Ishikawa (cell line): ENCODE measurements around the gene MOGAT2.

Experiments used
- CEBPB ChIP-seq: IDR thresholded peaks from 2 replicates; pipeline ENCODE4 v1.6.1; 2012
- CREB1 ChIP-seq: IDR thresholded peaks from 2 replicates; pipeline ENCODE4 v1.6.1; 2012; ENCODE audit warnings: low read depth
- EGR1 ChIP-seq: IDR thresholded peaks from 2 replicates; pipeline ENCODE4 v1.6.1; 2012
- EP300 ChIP-seq: IDR thresholded peaks from 2 replicates; pipeline ENCODE4 v1.6.1; 2012; ENCODE audit warnings: borderline replicate concordance
- FOXM1 ChIP-seq: IDR thresholded peaks from 2 replicates; pipeline ENCODE4 v1.6.1; 2012; ENCODE audit warnings: low read depth, borderline replicate concordance
- MAX ChIP-seq: IDR thresholded peaks from 2 replicates; pipeline ENCODE4 v1.6.1; 2012
- NFIC ChIP-seq: IDR thresholded peaks from 2 replicates; pipeline ENCODE4 v1.6.1; 2012
- RAD21 ChIP-seq: IDR thresholded peaks from 2 replicates; pipeline ENCODE4 v1.6.1; 2012; ENCODE audit warnings: low read depth
- REST ChIP-seq: IDR thresholded peaks from 2 replicates; pipeline ENCODE4 v1.6.1; 2012; ENCODE audit warnings: low read depth, mild to moderate bottlenecking
- TAF1 ChIP-seq: IDR thresholded peaks from 2 replicates; pipeline ENCODE4 v1.6.1; 2012; ENCODE audit warnings: low read depth, mild to moderate bottlenecking
- TCF12 ChIP-seq: IDR thresholded peaks from 2 replicates; pipeline ENCODE4 v1.6.1; 2012; ENCODE audit warnings: low read depth
- TEAD4 ChIP-seq: IDR thresholded peaks from 2 replicates; pipeline ENCODE4 v1.6.1; 2012
- USF1 ChIP-seq: IDR thresholded peaks from 2 replicates; pipeline ENCODE4 v1.6.1; 2012
- YY1 ChIP-seq: IDR thresholded peaks from 2 replicates; pipeline ENCODE4 v1.6.1; 2012; ENCODE audit warnings: low read depth
- ZBTB7A ChIP-seq: IDR thresholded peaks from 2 replicates; pipeline ENCODE4 v1.6.1; 2012; ENCODE audit warnings: low read depth

MOGAT2 gene

GRCh38 chr11:75735181-75735845 is 17.7 kb downstream of the MOGAT2 start:
- TF ChIP-seq USF1 (no peak), EP300 (no peak), TEAD4 (no peak), YY1 (no peak), CREB1 (no peak), NFIC (no peak), FOXM1 (no peak), RAD21 (no peak), MAX (no peak)

GRCh38 chr11:75737314-75737713 is 19.7 kb downstream of the MOGAT2 start:
- TF ChIP-seq YY1 = no peak
- TF ChIP-seq EP300 = no peak
- TF ChIP-seq RAD21 = no peak
- no peak for TF ChIP-seq CREB1
- TF ChIP-seq CEBPB = no peak

GRCh38 chr11:75740681-75741080 is 23.0 kb downstream of the MOGAT2 start:
- TF ChIP-seq EGR1 (no peak), CEBPB (no peak), MAX (no peak), TCF12 (no peak), REST (no peak), FOXM1 (no peak), CREB1 (no peak), TEAD4 (no peak), ZBTB7A (no peak), RAD21 (no peak), USF1 (no peak), YY1 (no peak), NFIC (no peak), TAF1 (no peak), EP300 (no peak)

GRCh38 chr11:75743711-75744563 is 26.3 kb downstream of the MOGAT2 start:
- no peak for TF ChIP-seq RAD21
- TF ChIP-seq FOXM1 = no peak
- TF ChIP-seq MAX = no peak
- TF ChIP-seq USF1 = no peak
- TF ChIP-seq EGR1 = no peak

- TF ChIP-seq TAF1 (no peak), TEAD4 (no peak), MAX (no peak), EGR1 (no peak), FOXM1 (no peak), NFIC (no peak), TCF12 (no peak), YY1 (no peak), CEBPB (no peak), ZBTB7A (no peak), RAD21 (no peak), EP300 (no peak), CREB1 (no peak), USF1 (no peak)
These were observed 28.2 kb downstream of the MOGAT2 start for GRCh38 chr11:75745807-75746206.

- TF ChIP-seq EP300 = no peak
- TF ChIP-seq TAF1 = no peak
- TF ChIP-seq FOXM1 = no peak
- no peak for TF ChIP-seq RAD21
- TF ChIP-seq EGR1 = no peak
- no peak for TF ChIP-seq NFIC
- no peak for TF ChIP-seq TEAD4
- TF ChIP-seq MAX = no peak
- no peak for TF ChIP-seq CREB1
- no peak for TF ChIP-seq TCF12
- TF ChIP-seq REST = no peak
- no peak for TF ChIP-seq CEBPB
- no peak for TF ChIP-seq USF1
- TF ChIP-seq ZBTB7A = no peak
- TF ChIP-seq YY1 = no peak
These were observed 40.0 kb downstream of the MOGAT2 start for GRCh38 chr11:75757651-75758050.
